Spinal cord (tissue), 10 donors: ENCODE measurements around the gene BLTP3A. TPM values are rescaled to one million over a fixed set of nuclear protein-coding genes. Genes with fewer than 3 reads are reported as not detected.
A peak's percentile ranks its signal among the peaks of the same experiment; 100 is the strongest.
"Not testable (repeated sequence)": the region's sequence is repeated elsewhere in the genome, so short reads cannot be mapped to it uniquely, and the experiment has no call there.

Experiments used
- DNase-seq, 6 donors: peaks; one replicate each; pipeline versions ENCODE4 v3.0.0 to v3.0.0-alpha.2; 2013 to 2015; ENCODE audit warnings: low spot score in 6 of 6, low read depth in 4 of 6
- H3K27ac ChIP-seq: one replicate; pipeline ENCODE4 v1.5.1; 2013; ENCODE audit warnings: low read depth, low read length, control low read depth
- H3K27me3 ChIP-seq: one replicate; pipeline ENCODE4 v1.6.1; 2013; ENCODE audit warnings: low read length; ENCODE audit not compliant: control insufficient read depth, insufficient read depth
- H3K36me3 ChIP-seq: one replicate; pipeline ENCODE4 v1.6.1; 2013; ENCODE audit warnings: low read length; ENCODE audit not compliant: control insufficient read depth, insufficient read depth
- H3K4me1 ChIP-seq: one replicate; pipeline ENCODE4 v1.6.1; 2013; ENCODE audit warnings: low read length; ENCODE audit not compliant: control insufficient read depth, insufficient read depth
- H3K4me3 ChIP-seq: one replicate; pipeline ENCODE4 v1.5.1; 2013; ENCODE audit warnings: low read depth, low read length, control low read depth
- H3K9me3 ChIP-seq: one replicate; pipeline ENCODE4 v1.6.1; 2013; ENCODE audit warnings: low read length; ENCODE audit not compliant: control insufficient read depth, insufficient read depth
- WGBS: methylation state at CpG from one replicate; pipeline ENCODE4 v1.1.5; 2013; ENCODE audit warnings: missing lambda C conversion rate; ENCODE audit not compliant: insufficient coverage; 5-methylcytosine and 5-hydroxymethylcytosine counted together
- polyA plus RNA-seq, 2 donors: library from polyadenylated mRNA; unstranded; fragments of 120-200 nt; gene quantifications; one replicate each; pipeline ENCODE4 v1.2.1, GENCODE V29; 2013; ENCODE audit not compliant: insufficient read length in 2 of 2
- total RNA-seq, 2 donors: library from RNA; depleted of rRNA in 1 of 2; stranded (reverse); fragments of 120-200 nt in 1 of 2; fragments of >200 nt in 1 of 2; gene quantifications; one replicate each; pipeline versions ENCODE4 v1.2.3 to v1.2.4, GENCODE V29; 2013 to 2014
- donor health status: healthy.

The BLTP3A gene
- total and polyA plus RNA-seq, 4 donors, result 12.1 to 14.0 (median 12.2) TPM

DNA sequence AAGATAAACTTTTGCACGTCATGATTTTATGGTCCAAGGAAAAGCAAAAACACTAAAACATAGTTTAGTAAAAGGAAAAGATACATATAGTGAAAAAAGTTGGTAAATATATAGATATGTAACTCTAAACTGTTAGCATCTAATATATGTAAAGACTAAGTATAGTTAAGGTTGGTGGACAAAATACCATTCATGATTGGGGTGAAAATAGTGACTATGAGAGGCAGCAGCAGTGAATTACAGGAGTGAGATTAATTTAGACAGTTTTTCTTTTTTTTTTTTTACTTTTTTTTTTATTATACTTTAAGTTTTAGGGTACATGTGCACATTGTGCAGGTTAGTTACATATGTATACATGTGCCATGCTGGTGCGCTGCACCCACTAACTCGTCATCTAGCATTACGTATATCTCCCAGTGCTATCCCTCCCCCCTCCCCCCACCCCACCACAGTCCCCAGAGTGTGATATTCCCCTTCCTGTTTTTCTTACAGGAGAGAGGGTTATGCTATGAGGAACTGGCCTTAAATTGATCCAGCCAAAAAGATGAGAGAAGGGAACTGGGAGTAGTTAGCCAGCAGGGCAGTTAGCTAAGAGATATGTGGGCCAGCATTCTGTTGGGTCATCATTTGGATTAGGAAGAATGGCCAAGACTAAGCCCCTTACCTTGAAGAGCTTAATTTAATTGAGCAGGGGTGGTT lies 27.1 kb downstream of the BLTP3A start:
- H3K27me3 ChIP-seq, H3K27ac ChIP-seq, DNase-seq, H3K4me3 ChIP-seq, H3K4me1 ChIP-seq, H3K9me3 ChIP-seq: not testable (repeated sequence)
- H3K36me3 ChIP-seq, result peaks cover 20% of the 10 kb centered on the region
- WGBS, result no CpG with 5 or more reads among the region's 4 CpGs

- no peaks in the 10 kb centered on the region for H3K27me3 ChIP-seq
- H3K36me3 ChIP-seq, result peaks cover 24% of the 10 kb centered on the region
- no peaks in the 10 kb centered on the region for H3K9me3 ChIP-seq
- WGBS, result 75% methylated on average over 2 of the region's 3 CpGs
- H3K27ac ChIP-seq, result no peak overlapping the region
- H3K4me3 ChIP-seq, result no peak overlapping the region
- DNase-seq, result peak in 1 of 6 donors; percentile 50
- H3K4me1 ChIP-seq, result peaks cover 7% of the 10 kb centered on the region
Observed at GRCh38 chr6:34819571-34820480, 27.9 kb downstream of the BLTP3A start.

DNA sequence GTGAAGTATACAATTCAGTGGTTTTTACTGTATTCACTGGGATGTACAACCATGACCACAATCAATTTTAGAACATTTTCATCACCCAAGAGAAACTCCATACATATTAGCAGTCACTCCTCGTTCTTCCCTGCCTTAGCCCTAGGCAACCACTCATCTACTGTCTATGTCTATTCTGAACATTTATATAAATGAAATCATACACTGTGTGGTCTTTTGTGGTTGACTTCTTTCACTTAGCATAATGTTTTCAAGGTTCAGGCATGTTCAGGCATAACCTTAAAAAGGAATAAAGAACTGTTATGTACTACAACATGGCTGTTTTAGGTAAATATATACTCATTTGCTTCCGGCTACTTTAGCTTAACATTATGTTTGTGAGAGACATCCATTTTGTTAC lies 37.3 kb downstream of the BLTP3A start:
- H3K4me1 ChIP-seq, result no peaks in the 10 kb centered on the region
- H3K36me3 ChIP-seq, result peaks cover 31% of the 10 kb centered on the region
- no peak overlapping the region for H3K27ac ChIP-seq
- H3K27me3 ChIP-seq, result no peaks in the 10 kb centered on the region
- peak in 1 of 6 donors; percentile 1 for DNase-seq
- no peaks in the 10 kb centered on the region for H3K9me3 ChIP-seq
- no peak overlapping the region for H3K4me3 ChIP-seq
- no CpG with 5 or more reads among the region's 2 CpGs for WGBS

- no peak for DNase-seq
- Histone ChIP-seq H3K27me3 (no peaks in the 10 kb centered on the region), H3K36me3 (peaks cover 23% of the 10 kb centered on the region), H3K4me1 (peaks cover 4% of the 10 kb centered on the region), H3K4me3 (no peak overlapping the region), H3K27ac (no peak overlapping the region), H3K9me3 (no peaks in the 10 kb centered on the region)
- WGBS, result 100% methylated on average over 1 of the region's 1 CpG
Observed at GRCh38 chr6:34832942-34833341, 41.1 kb downstream of the BLTP3A start.

DNA sequence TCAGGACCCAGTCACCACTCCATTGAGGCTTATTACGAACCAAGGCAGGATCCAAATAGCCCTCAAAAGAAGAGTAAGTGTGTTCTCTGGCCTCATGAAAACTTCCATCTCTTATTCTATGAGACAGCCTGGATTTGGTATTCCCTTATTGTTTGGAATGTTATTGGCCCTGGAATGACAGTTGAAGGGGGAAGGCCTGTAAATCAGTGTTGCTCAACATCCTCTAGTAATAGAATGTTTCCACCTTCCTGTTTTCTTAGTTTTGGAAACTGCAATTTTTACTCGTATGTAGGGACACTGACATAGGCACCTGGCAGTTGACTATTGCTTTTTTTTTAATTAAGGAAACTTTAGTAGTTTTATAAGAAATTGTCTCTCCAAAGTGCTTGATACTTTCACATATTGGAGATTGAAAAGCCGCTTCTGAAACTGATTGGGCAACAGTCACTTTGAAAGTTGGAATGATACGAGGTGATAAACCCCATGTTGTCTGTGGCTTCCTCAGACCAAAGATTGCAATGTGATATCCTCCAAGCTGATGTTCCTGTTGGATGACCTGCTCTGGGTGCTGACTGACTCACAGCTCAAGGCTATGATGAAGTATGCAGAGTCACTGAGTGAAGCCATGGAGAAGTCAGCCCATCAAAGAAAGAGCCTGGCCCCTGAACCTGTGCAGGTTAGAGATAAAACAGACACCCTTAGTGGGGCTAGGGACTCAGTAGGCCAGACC lies 43.1 kb downstream of the BLTP3A start:
- Histone ChIP-seq H3K36me3 (peaks cover 31% of the 10 kb centered on the region), H3K27ac (no peak overlapping the region), H3K9me3 (no peaks in the 10 kb centered on the region), H3K4me3 (no peak overlapping the region), H3K4me1 (peaks cover 4% of the 10 kb centered on the region), H3K27me3 (no peaks in the 10 kb centered on the region)
- 81% methylated on average over 2 of the region's 4 CpGs for WGBS
- DNase-seq, result no peak

GRCh38 chr6:34836008-34836407 lies 44.1 kb downstream of the BLTP3A start:
- no peaks in the 10 kb centered on the region for H3K9me3 ChIP-seq
- WGBS, result 79% methylated on average over 2 of the region's 4 CpGs
- H3K4me3 ChIP-seq, result no peak overlapping the region
- peaks cover 31% of the 10 kb centered on the region for H3K36me3 ChIP-seq
- peaks cover 4% of the 10 kb centered on the region for H3K4me1 ChIP-seq
- no peak overlapping the region for H3K27ac ChIP-seq
- DNase-seq, result no peak
- no peaks in the 10 kb centered on the region for H3K27me3 ChIP-seq

GRCh38 chr6:34836451-34836850 lies 44.6 kb downstream of the BLTP3A start:
- Histone ChIP-seq H3K36me3 (peaks cover 31% of the 10 kb centered on the region), H3K27ac (no peak overlapping the region), H3K4me1 (peaks cover 4% of the 10 kb centered on the region), H3K9me3 (no peaks in the 10 kb centered on the region), H3K4me3 (no peak overlapping the region), H3K27me3 (no peaks in the 10 kb centered on the region)
- no peak for DNase-seq
- WGBS, result no CpG with 5 or more reads among the region's 2 CpGs

DNA sequence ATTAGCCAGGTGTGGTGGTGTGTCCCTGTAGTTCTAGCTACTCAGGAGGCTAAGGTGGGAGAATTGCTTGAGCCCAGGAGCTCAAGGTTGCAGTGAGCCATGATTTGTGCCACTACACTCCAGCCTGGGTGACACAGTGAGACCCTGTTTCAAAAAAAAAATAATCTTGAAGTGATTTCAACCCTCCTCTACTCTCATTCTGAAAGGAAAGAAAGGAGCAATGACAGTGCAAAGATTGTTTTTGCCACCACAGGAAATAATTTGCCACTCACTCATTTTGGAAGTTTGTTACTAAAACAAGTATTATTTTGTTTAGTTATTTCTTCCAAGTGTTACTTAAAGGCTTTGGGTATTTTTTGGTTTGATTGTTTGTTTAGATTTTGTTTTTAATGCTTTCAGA lies 45.6 kb downstream of the BLTP3A start:
- Histone ChIP-seq H3K36me3 (peaks cover 26% of the 10 kb centered on the region), H3K4me1 (peaks cover 4% of the 10 kb centered on the region), H3K27ac (no peak overlapping the region), H3K27me3 (no peaks in the 10 kb centered on the region), H3K4me3 (no peak overlapping the region), H3K9me3 (no peaks in the 10 kb centered on the region)
- DNase-seq, result no peak

DNA sequence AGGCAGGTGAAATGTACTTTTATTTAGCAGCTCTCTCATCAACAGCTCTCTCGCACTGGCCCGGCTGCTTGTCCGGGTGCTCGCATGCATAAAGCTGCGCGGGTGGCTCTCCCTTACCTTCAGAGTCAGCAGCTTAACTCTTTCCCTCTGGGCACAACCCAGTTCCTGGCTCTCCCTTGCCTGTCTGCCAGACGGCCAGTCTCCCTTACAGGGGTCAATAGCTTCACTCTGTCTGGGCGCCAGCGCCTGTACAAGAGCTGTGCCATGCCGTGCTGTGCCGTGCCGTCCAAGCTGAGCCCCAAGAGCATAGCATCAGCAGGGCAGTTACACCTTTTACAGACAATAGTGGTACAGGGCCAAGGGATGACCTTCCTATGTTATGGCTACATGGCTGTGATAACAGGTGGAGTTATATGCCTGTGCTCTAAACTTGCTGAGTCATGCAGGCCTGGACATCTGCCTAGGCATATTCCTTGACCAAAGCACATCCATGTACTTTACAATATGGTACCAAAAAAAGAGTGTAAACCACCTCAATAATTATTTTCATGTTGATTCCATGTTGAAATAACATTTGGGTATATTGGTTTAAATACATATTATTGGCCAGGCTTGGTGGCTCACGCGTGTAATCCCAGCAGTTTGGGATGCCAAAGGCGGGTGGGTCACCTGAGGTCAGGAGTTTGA lies 47.9 kb downstream of the BLTP3A start:
- no peaks in the 10 kb centered on the region for H3K9me3 ChIP-seq
- peaks cover 4% of the 10 kb centered on the region for H3K4me1 ChIP-seq
- H3K4me3 ChIP-seq, result no peak overlapping the region
- H3K36me3 ChIP-seq, result peaks cover 26% of the 10 kb centered on the region
- whole genome bisulfite sequencing, result 92% methylated on average over 14 of the region's 15 CpGs
- H3K27ac ChIP-seq, result no peak overlapping the region
- no peaks in the 10 kb centered on the region for H3K27me3 ChIP-seq
- no peak for DNase-seq
